HepG2 (cell line): ENCODE data around the gene ECSCR. TPM values are rescaled to one million over a fixed set of nuclear protein-coding genes. Genes with fewer than 3 reads are reported as not detected.

Source experiments
- ATF7 ChIP-seq, 2 experiments: fragments of 450-650 bp in 1 of 2; sonication (generic) in 1 of 2; formaldehyde crosslinking in 1 of 2; IDR thresholded peaks; 2 replicates each; pipeline versions ENCODE4 v1.4.0 to v1.6.1; 2016 to 2020; ENCODE audit warnings: antibody characterized with exemption in 1 of 2, mild to moderate bottlenecking in 1 of 2, missing genetic modification reagents in 1 of 2
- CREB1 ChIP-seq, 2 experiments: fragments of 450-650 bp in 1 of 2; IDR thresholded peaks; 2 replicates each; pipeline ENCODE4 v1.6.1; 2016 to 2017; ENCODE audit warnings: control low read depth in 1 of 2, mild to moderate bottlenecking in 1 of 2, missing compliant biosample characterization in 1 of 2, missing genetic modification characterization in 1 of 2
- GZF1 ChIP-seq: sonication (generic); formaldehyde crosslinking; IDR thresholded peaks from 2 replicates; pipeline ENCODE4 v1.5.1; 2020; ENCODE audit warnings: mild to moderate bottlenecking, missing genetic modification reagents
- JDP2 ChIP-seq: sonication (generic); formaldehyde crosslinking; IDR thresholded peaks from 2 replicates; pipeline ENCODE4 v1.8.1; 2022; ENCODE audit warnings: missing genetic modification reagents, borderline replicate concordance
- KLF16 ChIP-seq, 2 experiments: sonication (generic) in 1 of 2; formaldehyde crosslinking in 1 of 2; IDR thresholded peaks; 2 replicates each; pipeline versions ENCODE4 v1.6.1 to v1.8.0; 2016 to 2023; ENCODE audit warnings: missing genetic modification reagents in 2 of 2, missing compliant biosample characterization in 1 of 2
- MYPOP ChIP-seq: sonication (generic); formaldehyde crosslinking; IDR thresholded peaks from 2 replicates; pipeline ENCODE4 v1.8.1; 2023; ENCODE audit warnings: mild to moderate bottlenecking, moderate library complexity, missing genetic modification reagents
- NONO ChIP-seq, 2 experiments: fragments of 450-650 bp in 1 of 2; sonication (generic) in 1 of 2; formaldehyde crosslinking in 1 of 2; IDR thresholded peaks in 1 of 2; conservative IDR thresholded peaks in 1 of 2; 2 replicates each; pipeline versions ENCODE4 v1.6.1 to v1.8.0; 2017 to 2022; ENCODE audit warnings: mild to moderate bottlenecking in 1 of 2, missing genetic modification reagents in 1 of 2, moderate library complexity in 1 of 2
- NPAS2 ChIP-seq: sonication (generic); formaldehyde crosslinking; IDR thresholded peaks from 2 replicates; pipeline ENCODE4 v1.8.0; 2022; ENCODE audit warnings: mild to moderate bottlenecking, missing genetic modification reagents, borderline replicate concordance
- NR2F1 ChIP-seq, 2 experiments: fragments of 450-650 bp in 1 of 2; formaldehyde crosslinking in 1 of 2; IDR thresholded peaks; 2 replicates each; pipeline versions ENCODE4 v1.5.0 to v1.6.1; 2016 to 2020; ENCODE audit warnings: mild to moderate bottlenecking in 1 of 2, missing compliant biosample characterization in 1 of 2, missing genetic modification reagents in 1 of 2, moderate library complexity in 1 of 2
- PHF21A ChIP-seq: sonication (generic); formaldehyde crosslinking; IDR thresholded peaks from 2 replicates; pipeline ENCODE4 v1.5.0; 2020; ENCODE audit warnings: mild to moderate bottlenecking, missing genetic modification reagents
- SKI ChIP-seq: fragments of 450-650 bp; IDR thresholded peaks from one replicate; pipeline ENCODE4 v1.6.1; 2018; ENCODE audit warnings: mild to moderate bottlenecking; ENCODE audit not compliant: partially characterized antibody
- SMARCE1 ChIP-seq: fragments of 450-650 bp; IDR thresholded peaks from 2 replicates; pipeline ENCODE4 v1.6.1; 2017; ENCODE audit warnings: borderline replicate concordance
- SNAPC4 ChIP-seq: sonication (generic); formaldehyde crosslinking; IDR thresholded peaks from 2 replicates; pipeline ENCODE4 v1.4.0; 2020; ENCODE audit warnings: mild to moderate bottlenecking, missing genetic modification reagents
- ZFP1 ChIP-seq: IDR thresholded peaks from 2 replicates; pipeline ENCODE4 v1.6.1; 2016
- ZNF317 ChIP-seq: sonication (generic); formaldehyde crosslinking; IDR thresholded peaks from 2 replicates; pipeline ENCODE4 v1.5.0; 2020; ENCODE audit warnings: mild to moderate bottlenecking, missing genetic modification reagents
- ZNF567 ChIP-seq: sonication (generic); formaldehyde crosslinking; IDR thresholded peaks from 2 replicates; pipeline ENCODE4 v1.8.1; 2023; ENCODE audit warnings: mild to moderate bottlenecking, missing genetic modification reagents, borderline replicate concordance
- ZNF574 ChIP-seq: sonication (generic); formaldehyde crosslinking; IDR thresholded peaks from 2 replicates; pipeline ENCODE4 v1.4.0; 2020; ENCODE audit warnings: missing genetic modification reagents
- ZNF589 ChIP-seq: sonication (generic); formaldehyde crosslinking; conservative IDR thresholded peaks from 2 replicates; pipeline ENCODE4 v1.8.0; 2022; ENCODE audit warnings: mild to moderate bottlenecking, moderate library complexity, missing genetic modification reagents
- ZNF7 ChIP-seq: IDR thresholded peaks from 2 replicates; pipeline ENCODE4 v1.6.1; 2016; ENCODE audit warnings: missing biosample characterization, missing genetic modification reagents
- ZNF724P ChIP-seq: sonication (generic); formaldehyde crosslinking; IDR thresholded peaks from 2 replicates; pipeline ENCODE4 v1.8.0; 2022; ENCODE audit warnings: missing genetic modification reagents, borderline replicate concordance
- polyA plus RNA-seq, 8 experiments: library from polyadenylated mRNA; depleted of rRNA in 3 of 8; stranded (reverse) in 7 of 8; unstranded in 1 of 8; fragments of >200 nt; fragmentation: Illumina TruSeq in 4 of 8; extraction: Trizol in 4 of 8; gene quantifications; 2 replicates each; pipeline versions ENCODE4 v1.2.1 to v1.2.3, GENCODE V29; 2011 to 2016; ENCODE audit warnings: low read depth in 4 of 8, missing spikeins in 1 of 8, mixed read lengths in 1 of 8; ENCODE audit not compliant: insufficient read depth in 1 of 8
- total RNA-seq, 5 experiments: library from RNA; depleted of rRNA; stranded (reverse); fragments of >200 nt; fragmentation: Illumina TruSeq; extraction: Trizol; gene quantifications; 2 replicates each; pipeline ENCODE4 v1.2.3, GENCODE V29; 2016; ENCODE audit warnings: low read depth in 1 of 5

ECSCR gene
- total and polyA plus RNA-seq, 2 of the 13 experiments (the other 11 are each of a cell fraction or from before 2014, with no cell fraction given) = 0.18 TPM; not detected in 1

- TF ChIP-seq JDP2 (CRISPR knock-in tag) = no peak
- TF ChIP-seq NR2F1 (CRISPR knock-in tag; IDR thresholded peaks at IDR 0.05) = no peak
- TF ChIP-seq ZNF7 (CRISPR knock-in tag) = no peak
- TF ChIP-seq CREB1 (IDR thresholded peaks at IDR 0.05) = peak; percentile 97
- no peak for TF ChIP-seq CREB1 (CRISPR knock-in tag; IDR thresholded peaks at IDR 0.05)
- TF ChIP-seq SMARCE1 = no peak
- no peak for TF ChIP-seq SNAPC4 (CRISPR knock-in tag)
- 0 out of 2 replicates have a peak, but pooled peaks have one; percentile 49 for TF ChIP-seq GZF1 (CRISPR knock-in tag)
- TF ChIP-seq NPAS2 = no peak
- TF ChIP-seq ATF7 (IDR thresholded peaks at IDR 0.05) = peak; percentile 98
- TF ChIP-seq ATF7 (CRISPR knock-in tag; IDR thresholded peaks at IDR 0.05) = no peak
- TF ChIP-seq ZNF724P (CRISPR knock-in tag) = no peak
- TF ChIP-seq SKI = no peak
- TF ChIP-seq NONO (IDR thresholded peaks at IDR 0.05) = no peak
- peak; percentile 45; the same call in 1 of the 2 replicates for TF ChIP-seq NONO (CRISPR knock-in tag; conservative IDR thresholded peaks at IDR 0.05)
- no peak for TF ChIP-seq PHF21A (CRISPR knock-in tag)
- no peak for TF ChIP-seq MYPOP (CRISPR knock-in tag)
- 0 out of 2 replicates have a peak, but pooled peaks have one; percentile 36 for TF ChIP-seq ZNF589 (CRISPR knock-in tag)
- no peak for TF ChIP-seq ZNF567 (CRISPR knock-in tag)
- TF ChIP-seq ZFP1 (CRISPR knock-in tag) = no peak
- no peak for TF ChIP-seq ZNF317 (CRISPR knock-in tag)
- no peak for TF ChIP-seq ZNF574 (CRISPR knock-in tag)
- no peak for TF ChIP-seq KLF16 (CRISPR knock-in tag; IDR thresholded peaks at IDR 0.05)
These were observed 59.1 kb downstream of the ECSCR start (continued) for GRCh38 chr5:139403418-139403786.
